AG04449 (cell line): ENCODE results near the gene SOX6.

Experiments used
- CTCF ChIA-PET: fragments of 350-600 bp; formaldehyde crosslinking; extraction: SDS; loops from one replicate; lab custom pipeline; 2021; ENCODE audit warnings: antibody characterized with exemption; lab: Yijun Ruan, JAX
- POLR2A ChIA-PET: fragments of 400-600, 350-600 bp; formaldehyde crosslinking; extraction: SDS; loops from one replicate; lab custom pipeline; 2020; ENCODE audit warnings: antibody characterized with exemption, inconsistent platforms; lab: Yijun Ruan, JAX
- DNase-seq: peaks from one replicate; pipeline ENCODE4 v3.0.0-alpha.2; 2010; ENCODE audit warnings: low read depth, low spot score
- H3K4me3 ChIP-seq: 2 replicates; pipeline ENCODE4 v1.5.1; 2011; ENCODE audit warnings: low read depth, mild to moderate bottlenecking, control low read depth, low read length
- TF ChIP-seq, protein P1 (sequence below): IDR thresholded peaks from one replicate; pipeline ENCODE4 v1.5.1; 2011; ENCODE audit warnings: mild to moderate bottlenecking, moderate library complexity, low read length, control low read depth, inconsistent platforms; ENCODE audit not compliant: insufficient read depth; ENCODE audit errors: missing control alignments

Gene SOX6

GRCh38 chr11:15975742-15976141, 380.6 kb downstream of the SOX6 start:
- ChIA-PET CTCF (interaction anchor here (1.0 to 2.8 kb wide), 2 partner anchors 13 to 114 kb away, joined by 4 to 11 read pairs; no protein-coding TSS in a partner anchor), POLR2A (no interaction called here)
- TF ChIP-seq, protein P1, sequence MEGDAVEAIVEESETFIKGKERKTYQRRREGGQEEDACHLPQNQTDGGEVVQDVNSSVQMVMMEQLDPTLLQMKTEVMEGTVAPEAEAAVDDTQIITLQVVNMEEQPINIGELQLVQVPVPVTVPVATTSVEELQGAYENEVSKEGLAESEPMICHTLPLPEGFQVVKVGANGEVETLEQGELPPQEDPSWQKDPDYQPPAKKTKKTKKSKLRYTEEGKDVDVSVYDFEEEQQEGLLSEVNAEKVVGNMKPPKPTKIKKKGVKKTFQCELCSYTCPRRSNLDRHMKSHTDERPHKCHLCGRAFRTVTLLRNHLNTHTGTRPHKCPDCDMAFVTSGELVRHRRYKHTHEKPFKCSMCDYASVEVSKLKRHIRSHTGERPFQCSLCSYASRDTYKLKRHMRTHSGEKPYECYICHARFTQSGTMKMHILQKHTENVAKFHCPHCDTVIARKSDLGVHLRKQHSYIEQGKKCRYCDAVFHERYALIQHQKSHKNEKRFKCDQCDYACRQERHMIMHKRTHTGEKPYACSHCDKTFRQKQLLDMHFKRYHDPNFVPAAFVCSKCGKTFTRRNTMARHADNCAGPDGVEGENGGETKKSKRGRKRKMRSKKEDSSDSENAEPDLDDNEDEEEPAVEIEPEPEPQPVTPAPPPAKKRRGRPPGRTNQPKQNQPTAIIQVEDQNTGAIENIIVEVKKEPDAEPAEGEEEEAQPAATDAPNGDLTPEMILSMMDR: no peak
- no peak overlapping the region for H3K4me3 ChIP-seq
- DNase-seq: no peak

GRCh38 chr11:15972838-15973237, 383.5 kb downstream of the SOX6 start:
- POLR2A ChIA-PET: no interaction called here
- CTCF ChIA-PET: no interaction called here
- no peak overlapping the region for H3K4me3 ChIP-seq
- no peak for DNase-seq
- TF ChIP-seq, protein P1: no peak

DNA sequence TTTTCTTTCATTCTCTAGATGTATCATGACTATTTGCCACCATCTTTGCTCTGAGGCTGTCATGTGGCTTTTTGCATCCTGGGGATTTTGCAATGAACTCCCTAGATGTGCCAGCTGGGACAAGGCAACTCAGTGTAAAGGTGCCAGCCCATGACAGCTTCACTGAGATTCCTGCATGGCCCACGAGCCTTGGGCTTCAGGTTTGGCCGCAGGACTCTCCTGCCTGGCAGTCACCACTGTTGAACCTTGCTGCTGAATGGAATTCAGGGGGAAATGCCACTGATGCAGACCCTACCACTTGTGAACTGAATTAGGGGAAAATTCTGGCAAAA, 385.2 kb downstream of the SOX6 start:
- no peak for DNase-seq
- TF ChIP-seq, protein P1: no peak
- no peak overlapping the region for H3K4me3 ChIP-seq
- CTCF ChIA-PET: no interaction called here
- POLR2A ChIA-PET: no interaction called here

- DNase-seq: no peak
- CTCF ChIA-PET: interaction anchor here (0.9 kb wide), 1 partner anchor 9 kb away, joined by 3 read pairs; no protein-coding TSS in a partner anchor
- POLR2A ChIA-PET: no interaction called here
- no peak overlapping the region for H3K4me3 ChIP-seq
- TF ChIP-seq, protein P1: no peak
Observed at GRCh38 chr11:15970506-15971214, 385.7 kb downstream of the SOX6 start.

GRCh38 chr11:15969701-15970329, 386.5 kb downstream of the SOX6 start:
- peak overlapping the region; percentile 27 for H3K4me3 ChIP-seq
- ChIA-PET POLR2A (interaction anchor here (0.6 kb wide), 1 partner anchor 645 kb away, joined by 3 read pairs; no protein-coding TSS in a partner anchor), CTCF (interaction anchor here (0.9 kb wide), 1 partner anchor 10 kb away, joined by 3 read pairs; no protein-coding TSS in a partner anchor)
- DNase-seq: peak; percentile 53
- TF ChIP-seq, protein P1: no peak

GRCh38 chr11:15969281-15969680, 387.1 kb downstream of the SOX6 start:
- TF ChIP-seq, protein P1: no peak
- H3K4me3 ChIP-seq: no peak overlapping the region; the same call in 1 of the 2 replicates
- DNase-seq: peak; percentile 54
- POLR2A ChIA-PET: interaction anchor here (0.6 kb wide), 1 partner anchor 645 kb away, joined by 3 read pairs; no protein-coding TSS in a partner anchor
- CTCF ChIA-PET: interaction anchor here (0.8 kb wide), 1 partner anchor 12 kb away, joined by 3 read pairs; no protein-coding TSS in a partner anchor
